ENCODE results near the gene ZNF775.
"Not testable (repeated sequence)": the region's sequence is repeated elsewhere in the genome, so short reads cannot be mapped to it uniquely, and the experiment has no call there.

ZNF775 gene

DNA sequence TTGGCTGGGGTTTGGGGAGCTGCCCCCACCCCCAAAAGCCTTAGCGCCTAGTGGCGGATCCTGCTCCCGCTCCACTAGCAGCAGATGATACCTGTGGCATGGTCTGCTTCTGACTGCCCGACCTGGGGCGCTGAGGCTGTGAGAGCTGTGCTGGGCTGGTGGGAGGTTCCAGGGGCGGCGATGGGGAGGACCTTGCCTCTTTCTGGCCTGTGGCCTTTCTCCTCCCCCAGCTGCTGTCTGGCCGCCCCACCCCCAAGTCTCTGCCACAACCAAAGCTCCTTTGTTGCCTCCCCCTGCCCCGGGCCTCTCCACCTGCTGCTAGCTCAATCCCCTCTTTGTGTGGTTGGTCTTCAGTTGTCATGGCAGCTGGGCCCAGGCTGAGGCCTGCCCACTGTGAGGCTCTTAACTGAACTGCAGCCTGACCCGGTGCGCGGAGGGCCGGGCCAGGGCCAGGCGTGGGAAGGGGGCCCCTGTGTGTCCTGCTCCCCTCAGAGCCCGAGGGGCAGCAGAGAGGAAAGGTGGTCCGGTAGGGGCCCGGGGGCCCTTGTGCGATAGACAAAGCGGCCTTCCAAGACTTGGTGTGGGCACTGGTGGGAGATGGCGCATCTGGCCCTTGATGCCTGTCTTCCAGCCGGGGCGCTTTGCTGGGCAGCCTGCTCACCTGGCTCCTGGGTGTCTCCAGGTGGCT is 4.7 kb downstream of the ZNF775 start:
- FAIRE-seq, result no peak

DNA sequence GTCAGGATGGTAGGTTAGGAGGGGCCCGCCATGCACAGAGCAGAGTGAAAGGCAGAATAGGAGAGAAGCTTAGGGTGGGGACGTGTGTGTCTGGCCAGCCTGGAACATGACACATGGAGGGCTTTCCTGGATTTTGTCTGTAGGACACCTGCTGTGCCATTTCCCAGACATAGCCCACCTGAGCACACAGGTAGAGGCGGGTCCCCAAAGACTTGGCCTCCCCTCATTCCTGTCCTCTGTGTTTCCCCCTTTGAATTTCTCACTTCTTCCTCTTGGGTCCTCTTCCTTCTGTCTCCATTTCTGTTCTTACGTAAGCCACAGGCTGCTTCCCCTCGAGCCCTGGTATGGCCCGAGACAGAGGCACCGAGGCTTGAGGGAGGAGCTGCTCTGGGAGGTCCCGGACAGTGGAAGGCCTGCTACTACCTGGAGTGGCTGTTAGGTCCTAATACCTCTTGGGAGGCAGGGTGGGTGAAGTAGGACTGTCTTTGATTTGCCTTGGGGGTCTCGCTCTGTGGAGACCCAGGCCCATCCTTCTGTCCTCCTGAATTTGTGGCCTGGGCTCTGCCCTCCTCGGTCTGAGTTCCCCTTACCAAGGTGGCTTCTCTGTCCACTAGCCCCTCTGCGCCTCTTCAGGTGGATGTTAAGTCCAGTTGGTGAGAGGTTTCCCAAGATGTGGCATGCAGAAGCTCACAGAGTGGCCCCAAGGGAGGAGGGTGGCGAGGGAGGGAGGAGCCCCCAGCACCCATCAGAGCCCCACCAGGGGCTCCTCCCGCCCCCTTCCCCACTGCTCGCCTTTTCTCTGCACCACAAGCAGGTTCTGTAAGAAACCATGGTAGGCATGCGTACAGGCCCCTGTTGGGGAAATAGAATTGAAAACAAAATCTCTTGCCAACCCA is 5.5 kb downstream of the ZNF775 start:
- FAIRE-seq, result no peak

DNA sequence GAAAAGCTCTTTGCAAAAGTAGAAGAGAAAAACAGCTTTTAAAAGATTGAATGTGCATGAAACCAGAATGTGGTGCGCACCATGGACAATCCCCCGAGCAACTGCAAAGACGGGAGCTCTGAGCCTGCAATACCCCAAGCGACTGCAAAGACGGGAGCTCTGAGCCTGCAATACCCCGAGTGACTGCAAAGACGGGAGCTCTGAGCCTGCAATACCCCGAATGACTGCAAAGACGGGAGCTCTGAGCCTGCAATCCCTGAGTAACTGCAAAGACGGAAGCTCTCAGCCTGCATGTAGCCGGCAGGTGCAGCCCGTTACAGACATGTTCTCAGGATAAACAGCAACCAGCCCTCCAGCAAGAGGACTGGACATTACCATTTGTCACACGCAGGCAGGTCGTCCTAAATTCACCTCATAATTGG is 6.2 kb downstream of the ZNF775 start:
- no peak for FAIRE-seq

DNA sequence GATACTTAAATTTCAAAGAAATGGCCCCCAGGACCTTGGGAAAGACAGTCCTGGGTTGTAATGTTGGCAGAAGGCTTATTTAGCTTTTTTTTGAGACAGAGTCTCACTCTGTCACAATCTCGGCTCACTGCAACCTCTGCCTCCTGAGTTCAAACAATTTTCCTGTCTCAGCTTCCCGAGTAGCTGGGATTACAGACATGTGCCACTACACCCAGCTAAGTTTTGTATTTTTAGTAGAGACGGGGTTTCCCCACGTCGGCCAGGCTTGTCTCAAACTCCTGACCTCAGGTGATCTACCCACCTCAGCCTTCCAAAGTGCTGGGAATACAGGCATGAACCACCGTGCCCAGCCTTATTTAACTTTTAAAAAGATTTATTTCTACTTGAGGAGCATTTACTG is 6.8 kb downstream of the ZNF775 start:
- FAIRE-seq, result not testable (repeated sequence)

DNA sequence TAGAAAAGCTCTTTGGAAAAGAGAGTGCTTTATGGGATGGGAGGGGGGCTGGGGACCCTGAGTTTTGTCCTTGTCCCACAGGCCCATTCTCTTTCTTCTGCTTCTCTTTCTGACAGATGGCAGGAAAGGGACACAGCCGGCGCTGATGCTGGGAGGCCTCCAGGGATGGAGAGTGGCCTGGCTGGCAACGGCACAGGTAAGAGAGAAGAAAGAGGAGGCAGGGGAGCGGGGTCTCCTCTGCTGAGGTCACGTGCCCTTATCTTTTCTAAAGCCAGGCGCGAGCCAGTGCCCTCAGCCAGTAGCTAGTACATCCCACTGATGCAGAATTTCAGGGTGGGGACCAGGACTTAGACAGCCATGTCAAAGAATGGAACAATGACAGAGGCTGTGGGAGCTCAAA is 9.2 kb downstream of the ZNF775 start:
- FAIRE-seq, result no peak

DNA sequence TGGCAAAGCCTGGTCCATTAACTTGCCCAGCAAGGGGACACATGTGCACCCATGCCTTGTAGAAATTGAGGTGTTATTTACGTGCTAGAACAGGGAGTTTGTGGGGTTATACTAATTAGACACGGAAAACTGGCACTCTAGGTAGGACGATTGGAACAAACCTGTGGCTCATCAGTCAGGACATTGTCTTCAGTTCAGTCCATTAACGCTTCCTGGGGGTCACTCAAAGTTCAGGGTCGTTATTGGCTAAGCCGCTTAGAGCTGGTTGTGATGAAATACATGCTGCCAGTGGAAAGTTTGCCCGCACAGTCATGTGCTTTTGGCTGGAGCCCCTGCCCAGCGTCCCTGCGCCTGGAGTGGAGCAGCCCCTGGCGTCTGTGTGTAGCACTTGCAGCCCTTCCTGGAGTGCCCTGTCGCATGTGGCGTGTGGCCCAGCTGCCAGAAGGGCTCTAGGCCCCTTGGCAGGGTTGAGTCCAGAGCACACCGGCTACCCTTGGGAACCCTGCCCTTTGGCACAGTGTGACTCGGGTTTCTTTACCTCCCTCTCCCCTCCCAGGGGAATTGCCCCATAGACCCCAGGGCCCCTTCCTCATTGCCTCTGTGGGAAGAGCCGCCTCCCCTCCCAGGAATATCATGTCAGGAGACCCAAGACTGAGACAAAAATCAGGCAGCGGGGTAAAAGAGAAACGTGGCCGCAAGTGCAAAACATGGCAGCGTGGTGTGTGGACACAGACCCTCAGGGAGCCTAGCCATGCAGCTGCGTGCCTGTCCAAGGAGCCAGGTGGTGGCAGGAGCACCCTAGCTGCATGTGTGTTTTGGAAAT is 9.8 kb downstream of the ZNF775 start:
- FAIRE-seq, result no peak

DNA sequence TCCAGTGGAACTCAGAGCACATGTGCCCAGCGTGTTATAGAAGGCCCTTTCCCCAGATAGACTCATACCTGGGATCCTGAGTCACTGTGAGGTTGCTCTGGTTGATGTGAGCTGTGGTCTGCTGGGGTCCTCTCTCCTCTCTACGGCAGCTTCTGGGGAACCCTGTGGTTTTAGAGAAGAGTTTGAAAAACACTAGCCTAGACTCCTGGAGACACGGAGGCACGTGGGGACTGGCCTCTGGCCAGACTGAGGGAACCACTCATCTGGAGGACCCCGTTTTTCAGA is 10.3 kb downstream of the ZNF775 start:
- no peak for FAIRE-seq

DNA sequence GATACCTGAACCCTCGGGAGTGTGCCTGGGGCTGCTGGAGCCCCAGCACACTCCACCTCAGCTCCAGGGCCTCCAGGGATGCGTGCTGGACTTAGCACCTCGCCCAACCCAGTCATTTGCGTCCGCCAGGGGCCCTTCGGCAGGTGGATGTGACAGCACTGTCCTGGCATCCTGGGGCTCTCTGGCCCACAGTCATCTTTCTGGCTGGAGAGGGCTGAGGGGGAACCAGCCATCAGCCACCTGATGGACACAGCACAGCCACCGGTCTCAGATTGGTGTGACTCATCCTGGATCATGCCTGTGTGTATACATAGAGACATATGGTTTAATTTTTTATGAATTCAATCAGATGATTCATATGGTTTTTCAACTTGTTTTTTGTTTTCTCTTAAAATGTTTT is 11.1 kb downstream of the ZNF775 start:
- no peak for FAIRE-seq

DNA sequence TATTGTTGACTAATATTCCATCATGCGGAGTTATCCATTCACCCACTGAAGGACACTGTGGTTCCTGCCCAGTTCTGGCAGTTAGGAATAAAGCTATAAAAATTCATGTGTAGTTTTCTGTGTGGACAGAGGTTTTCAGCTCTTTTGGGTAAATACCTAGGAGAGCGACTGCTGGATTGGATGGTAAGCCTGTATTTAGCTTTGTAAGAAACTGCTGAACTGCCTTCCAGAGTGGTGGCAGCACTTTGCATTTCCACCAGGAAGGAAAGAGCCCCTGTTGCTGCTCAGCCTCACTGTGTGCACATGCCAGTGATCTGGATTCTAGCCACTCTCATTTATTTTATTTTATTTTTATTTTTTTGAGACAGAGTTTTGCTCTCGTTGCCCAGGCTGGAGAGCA is 14.2 kb downstream of the ZNF775 start:
- no peak for FAIRE-seq

DNA sequence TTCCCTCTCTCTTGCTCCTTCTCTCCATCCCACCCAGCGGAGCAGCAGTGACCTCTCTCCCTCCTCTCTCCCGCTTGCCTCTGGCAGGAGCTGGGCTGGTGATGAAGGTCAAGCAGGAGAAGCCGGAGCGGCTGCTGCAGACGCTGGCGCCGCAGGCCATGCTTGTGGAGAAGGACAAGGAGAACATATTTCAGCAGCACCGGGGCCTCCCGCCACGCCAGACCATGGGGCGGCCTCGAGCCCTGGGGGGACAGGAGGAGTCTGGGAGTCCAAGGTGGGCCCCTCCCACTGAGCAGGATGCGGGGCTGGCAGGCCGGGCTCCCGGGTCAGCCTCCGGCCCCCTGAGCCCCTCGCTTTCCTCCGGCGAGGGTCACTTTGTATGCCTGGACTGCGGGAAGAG is 17.3 kb downstream of the ZNF775 start:
- FAIRE-seq, result no peak

DNA sequence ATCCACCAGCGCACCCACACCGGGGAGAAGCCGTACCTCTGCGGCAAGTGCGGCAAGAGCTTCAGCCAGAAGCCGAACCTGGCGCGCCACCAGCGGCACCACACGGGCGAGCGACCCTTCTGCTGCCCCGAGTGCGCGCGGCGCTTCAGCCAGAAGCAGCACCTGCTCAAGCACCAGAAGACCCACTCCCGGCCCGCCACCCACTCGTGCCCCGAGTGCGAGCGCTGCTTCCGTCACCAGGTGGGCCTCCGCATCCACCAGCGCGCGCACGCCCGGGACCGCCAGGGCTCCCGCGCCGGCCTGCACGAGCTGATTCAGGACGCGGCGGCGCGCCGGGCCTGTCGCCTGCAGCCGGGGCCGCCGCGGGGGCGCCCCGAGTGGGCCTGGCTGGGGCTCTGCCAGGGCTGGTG is 17.7 kb downstream of the ZNF775 start:
- no peak for FAIRE-seq

DNA sequence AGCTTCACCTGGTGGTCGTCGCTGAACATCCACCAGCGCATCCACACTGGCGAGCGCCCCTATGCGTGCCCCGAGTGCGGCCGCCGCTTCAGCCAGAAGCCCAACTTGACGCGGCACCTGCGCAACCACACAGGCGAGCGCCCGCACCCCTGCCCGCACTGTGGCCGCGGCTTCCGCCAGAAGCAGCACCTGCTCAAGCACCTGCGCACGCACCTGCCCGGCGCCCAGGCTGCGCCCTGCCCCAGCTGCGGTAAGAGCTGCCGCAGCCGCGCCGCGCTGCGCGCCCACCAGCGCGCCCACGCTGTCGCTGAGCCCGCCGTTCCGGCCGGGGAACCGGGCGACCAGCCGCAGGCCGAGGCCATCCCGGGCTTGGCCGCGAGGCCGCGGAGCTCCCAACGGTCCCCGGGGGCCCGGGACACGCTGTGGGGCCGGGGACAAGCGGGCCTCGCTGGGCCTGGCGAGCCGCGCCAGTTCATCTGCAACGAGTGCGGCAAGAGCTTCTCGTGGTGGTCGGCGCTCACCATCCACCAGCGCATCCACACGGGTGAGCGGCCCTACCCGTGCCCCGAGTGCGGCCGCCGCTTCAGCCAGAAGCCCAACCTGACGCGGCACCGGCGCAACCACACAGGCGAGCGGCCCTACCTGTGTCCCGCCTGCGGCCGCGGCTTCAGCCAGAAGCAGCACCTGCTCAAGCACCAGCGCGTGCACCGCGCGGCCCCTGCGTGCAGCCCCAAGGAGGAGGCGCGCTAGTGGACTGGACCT is 18.4 kb downstream of the ZNF775 start:
- no peak for FAIRE-seq

DNA sequence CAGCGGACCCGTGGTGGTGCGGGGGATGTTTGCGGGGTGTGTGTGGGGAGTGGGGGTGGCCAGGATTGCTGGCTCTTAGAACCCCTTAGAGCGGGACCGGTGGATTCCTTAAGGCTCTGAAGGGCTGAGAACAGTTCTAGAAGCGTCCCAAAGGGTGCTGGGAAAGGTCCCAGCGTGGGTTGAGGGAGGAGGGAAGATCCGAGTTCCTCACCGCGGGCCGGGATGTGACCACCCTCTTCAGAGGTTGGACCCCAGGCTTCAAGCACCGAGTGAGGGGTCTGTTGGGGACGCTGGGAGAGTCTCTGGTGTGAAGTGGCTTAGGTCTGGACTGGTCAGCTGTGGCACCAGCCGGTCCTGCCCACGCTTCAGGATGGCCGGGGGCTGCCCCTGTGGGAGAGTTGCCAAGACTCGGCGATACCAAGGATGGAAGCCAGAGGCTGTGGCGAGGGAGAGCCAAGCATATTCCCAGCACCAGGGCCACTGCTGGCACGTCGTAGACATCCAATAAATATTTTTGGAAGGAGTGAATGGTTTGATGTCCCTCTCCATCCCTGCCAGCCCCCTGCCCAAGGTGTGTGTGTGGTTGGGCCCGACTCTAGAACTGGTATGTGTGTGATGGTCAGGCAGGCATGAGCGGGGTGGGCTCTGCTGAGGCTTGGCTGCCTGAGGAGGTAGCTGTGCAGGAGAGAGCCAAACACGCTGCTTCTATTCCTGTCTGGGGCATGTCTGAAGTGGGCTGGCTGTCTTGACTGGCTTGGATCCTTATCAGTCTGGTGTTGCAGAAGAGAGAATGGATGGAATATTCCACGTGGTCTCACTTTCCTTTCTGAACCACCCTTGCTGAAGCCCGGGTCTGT is 19.2 kb downstream of the ZNF775 start:
- FAIRE-seq, result no peak

DNA sequence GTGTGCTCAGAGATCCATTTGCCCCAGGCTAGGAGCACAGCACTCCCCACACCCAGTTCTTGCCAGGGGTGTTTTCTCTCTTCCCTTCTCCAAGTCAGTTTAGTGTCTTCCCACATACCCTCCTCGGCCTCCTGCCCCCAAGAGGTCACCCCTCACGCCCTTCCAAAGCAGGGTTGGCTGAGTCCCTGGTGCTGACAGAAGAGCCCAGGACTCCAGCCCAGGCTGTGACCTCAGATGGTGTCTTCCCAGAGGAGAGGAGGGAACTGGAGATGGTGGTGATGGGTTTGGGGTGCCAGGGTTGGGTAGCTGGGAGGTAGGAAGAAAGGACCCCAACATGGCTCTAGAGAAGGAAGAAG is 19.8 kb downstream of the ZNF775 start:
- FAIRE-seq, result no peak

DNA sequence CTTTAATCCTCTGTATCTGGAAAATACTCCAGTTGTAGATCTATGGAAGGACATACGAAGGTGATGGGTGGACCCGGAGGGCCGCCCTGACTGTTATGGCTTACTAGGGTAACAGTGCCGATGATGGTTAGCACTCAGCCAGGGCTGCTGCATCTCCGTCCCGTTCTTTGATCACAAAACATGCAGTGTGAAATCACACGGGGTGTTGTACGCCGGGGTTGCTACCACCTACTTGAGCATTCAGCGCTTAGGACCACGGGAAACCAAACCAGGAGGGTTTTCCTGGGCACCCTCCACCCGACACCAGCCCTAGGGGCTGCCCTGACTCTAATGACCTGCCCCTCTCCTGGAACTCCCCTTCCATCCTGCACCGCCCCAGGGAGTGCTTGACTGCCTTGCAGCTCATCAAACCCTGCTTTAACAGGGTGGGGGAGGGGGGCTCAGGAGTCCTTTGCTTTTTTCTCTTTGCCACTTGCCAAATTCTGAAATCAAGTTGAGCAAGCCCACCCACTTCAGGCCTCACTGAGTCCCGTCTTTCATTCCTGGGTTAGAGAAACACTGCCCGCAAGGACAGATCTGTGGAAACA is 20.4 kb downstream of the ZNF775 start:
- FAIRE-seq, result no peak

DNA sequence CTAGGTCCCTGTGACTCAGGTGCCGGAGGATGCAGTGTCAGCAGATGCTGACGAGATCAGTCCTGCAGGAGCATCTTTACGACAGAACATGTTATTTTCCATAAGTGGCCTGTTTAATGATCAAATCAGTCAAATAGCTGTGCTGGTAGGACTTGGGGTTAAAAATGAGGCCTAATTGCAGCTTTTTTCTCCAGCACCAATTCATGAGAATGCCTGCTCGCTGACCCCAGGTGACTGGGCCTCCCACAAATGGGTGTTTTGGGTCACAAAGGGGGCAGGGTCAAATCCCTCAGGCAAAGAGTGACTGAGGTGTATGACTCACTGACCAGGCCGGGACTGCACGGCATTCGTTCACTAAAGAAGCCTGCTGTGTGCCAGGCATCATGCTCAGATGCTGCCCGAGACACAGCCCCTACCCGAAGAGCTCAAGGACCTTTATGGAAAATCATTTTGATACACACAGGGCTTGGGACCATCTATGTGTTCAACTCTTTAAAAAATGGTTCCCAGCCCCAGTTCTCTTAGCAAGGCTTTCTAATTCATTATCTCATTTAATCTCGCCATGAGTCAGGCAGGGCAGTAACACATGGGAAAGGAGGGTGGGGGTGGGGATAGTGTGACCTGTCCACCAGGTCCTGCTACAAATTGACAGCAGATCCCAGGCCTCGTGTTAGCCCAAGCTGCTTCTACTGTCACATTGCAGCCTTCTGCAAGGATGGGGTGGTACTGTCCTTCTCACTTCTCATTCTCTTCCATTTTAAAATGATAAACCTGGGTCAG is 21.1 kb downstream of the ZNF775 start:
- no peak for FAIRE-seq

DNA sequence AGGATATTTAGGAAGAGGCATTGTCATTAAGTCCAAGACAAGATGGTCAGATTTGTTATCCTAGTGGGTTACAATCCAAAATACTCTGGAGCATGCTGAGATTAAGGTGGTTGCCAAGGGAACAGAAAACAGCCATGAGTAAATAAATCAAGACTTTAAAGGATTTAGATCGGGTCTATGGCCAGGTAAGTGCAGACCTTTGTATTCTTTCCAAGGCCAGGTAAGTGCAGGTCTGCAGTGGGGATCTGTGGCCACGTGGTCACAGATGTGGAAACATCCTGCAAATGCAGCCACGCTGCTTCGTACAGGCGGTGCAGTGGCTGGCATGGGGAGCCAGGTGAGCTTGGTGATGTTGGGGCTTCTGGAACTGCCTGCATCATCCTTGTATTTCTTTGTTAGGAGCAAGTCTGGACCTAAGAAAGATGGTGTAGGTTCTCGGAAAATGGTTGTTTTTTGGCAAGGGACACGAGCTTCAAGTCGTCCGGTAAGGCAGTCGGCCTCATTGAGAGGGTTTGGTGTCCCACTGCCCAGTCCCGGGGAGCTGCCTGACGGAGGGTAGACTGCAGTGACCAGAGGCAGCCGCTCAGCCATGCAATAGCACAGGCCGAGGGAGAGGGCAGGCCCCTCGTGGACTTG is 21.8 kb downstream of the ZNF775 start:
- FAIRE-seq, result no peak

DNA sequence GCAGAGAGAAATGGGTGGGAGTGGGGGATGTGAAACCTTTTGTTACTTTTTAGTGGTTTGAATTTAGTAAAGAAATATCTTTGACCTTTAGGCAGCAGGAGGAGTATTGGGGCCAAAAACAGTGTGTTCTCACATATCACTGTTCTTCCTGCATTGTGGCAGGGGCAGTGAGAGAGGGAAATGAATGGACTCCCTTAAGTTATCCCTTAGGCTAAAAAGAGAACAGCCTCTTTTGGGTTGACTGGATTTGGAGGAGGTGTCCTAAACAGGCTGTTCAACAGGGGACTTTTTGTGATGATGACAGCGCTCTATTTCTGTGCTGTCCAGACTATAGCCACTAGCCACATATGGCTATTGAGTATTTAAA is 22.3 kb downstream of the ZNF775 start:
- no peak for FAIRE-seq

DNA sequence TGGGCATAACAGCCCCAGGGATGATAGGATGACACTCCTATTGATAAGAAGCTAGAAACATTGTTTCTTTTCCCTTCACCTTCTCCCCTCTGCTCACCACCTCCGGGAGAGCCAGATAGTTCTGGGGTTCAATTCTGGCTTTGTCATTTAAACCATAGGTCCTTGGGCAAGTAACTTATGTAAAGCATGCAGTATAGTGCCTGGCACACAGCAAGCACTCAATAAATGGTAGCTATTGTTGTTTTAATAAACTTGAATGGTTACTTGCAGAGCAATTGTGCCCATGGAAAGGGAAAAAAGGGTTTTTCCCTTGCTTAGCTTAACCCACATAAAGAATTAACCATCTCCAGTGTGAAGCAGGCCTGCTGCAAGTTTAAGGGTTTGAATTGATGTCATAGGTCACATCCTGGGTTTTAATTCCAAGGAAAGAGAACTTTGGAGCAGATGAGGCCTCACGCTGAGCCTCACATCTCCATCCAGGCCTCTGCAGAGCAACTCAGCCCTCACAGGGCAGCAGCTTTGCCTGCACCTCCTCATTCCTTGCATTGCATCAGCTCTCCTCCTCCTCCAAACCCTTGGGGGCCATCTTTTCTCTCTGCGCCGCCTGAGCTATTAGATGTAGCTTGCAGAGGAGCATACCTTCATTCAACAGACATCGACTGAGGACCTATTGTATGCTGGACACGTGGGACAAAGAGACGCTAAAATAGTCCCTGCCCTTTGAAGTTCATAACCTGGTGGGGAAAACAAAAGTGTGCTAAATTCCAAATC is 22.9 kb downstream of the ZNF775 start:
- no peak for FAIRE-seq

Data from A204.1 (cell line).